Endothelial cell (in vitro differentiated cells): ENCODE data around the gene RRAS2. TPM values are rescaled to one million over a fixed set of nuclear protein-coding genes. Genes with fewer than 3 reads are reported as not detected.

Experiments used
- DNase-seq: peaks from one replicate; pipeline ENCODE4 v3.0.0; 2021; ENCODE audit warnings: low spot score
- H3K27ac Mint-ChIP-seq: one replicate; pipeline ENCODE4 v1.8.0; 2021; ENCODE audit warnings: mixed read lengths, inconsistent platforms; ENCODE audit not compliant: unreplicated experiment
- H3K27me3 Mint-ChIP-seq: one replicate; pipeline ENCODE4 v1.8.0; 2021; ENCODE audit warnings: mild to moderate bottlenecking, moderate library complexity, mixed read lengths, inconsistent platforms; ENCODE audit not compliant: unreplicated experiment
- H3K36me3 Mint-ChIP-seq: one replicate; pipeline ENCODE4 v1.8.0; 2021; ENCODE audit warnings: mild to moderate bottlenecking, low read depth, mixed read lengths, inconsistent platforms; ENCODE audit not compliant: unreplicated experiment
- H3K4me1 Mint-ChIP-seq: one replicate; pipeline ENCODE4 v1.8.0; 2021; ENCODE audit warnings: mild to moderate bottlenecking, mixed read lengths, inconsistent platforms; ENCODE audit not compliant: unreplicated experiment
- H3K4me3 Mint-ChIP-seq: one replicate; pipeline ENCODE4 v1.8.0; 2021; ENCODE audit warnings: mild to moderate bottlenecking, mixed read lengths, inconsistent platforms; ENCODE audit not compliant: unreplicated experiment
- H3K9me3 Mint-ChIP-seq: one replicate; pipeline ENCODE4 v1.8.0; 2021; ENCODE audit warnings: mixed read lengths, inconsistent platforms; ENCODE audit not compliant: unreplicated experiment
- total RNA-seq: library from RNA; stranded (reverse); fragmentation: NEBNext Ultra II Directional; extraction: Animal tissue kit (Norgen Biotek cat#: 25700); gene quantifications from one replicate; pipeline ENCODE4 v1.2.1, GENCODE V29; 2021; ENCODE audit not compliant: unreplicated experiment
- TF ChIP-seq, protein P1 (sequence below): fragments of 200-600 bp; sonication (generic); IDR thresholded peaks from one replicate; pipeline ENCODE4 v1.5.0; 2021; ENCODE audit warnings: antibody characterized with exemption; ENCODE audit not compliant: unreplicated experiment

The RRAS2 gene
- total RNA-seq, 1 donor from 2014 or later = 59.6 TPM

DNA sequence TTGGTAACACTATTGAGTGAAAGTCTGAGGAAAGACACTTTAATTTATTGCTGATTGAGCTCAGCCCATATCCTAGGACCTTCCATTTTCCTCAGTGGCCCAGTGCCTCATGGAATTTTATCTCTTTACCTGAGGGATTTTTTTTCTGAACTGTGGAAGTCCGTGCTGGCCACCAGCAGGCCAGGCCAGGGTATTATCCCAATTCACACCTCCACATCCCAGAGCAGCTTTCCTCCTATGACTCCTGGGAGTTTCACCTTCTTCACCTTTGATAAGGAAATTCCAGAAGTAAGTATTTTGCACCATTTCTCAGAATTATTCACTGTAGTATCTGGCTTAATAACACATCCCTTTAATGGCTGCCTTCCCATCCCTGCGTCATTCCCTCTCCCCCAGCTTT lies 13.0 kb upstream of the RRAS2 start:
- DNase-seq = no peak
- Mint-ChIP-seq H3K4me1 (no peaks in the 10 kb centered on the region), H3K4me3 (no peak overlapping the region), H3K27ac (no peak overlapping the region), H3K27me3 (no peaks in the 10 kb centered on the region), H3K36me3 (no peaks in the 10 kb centered on the region), H3K9me3 (no peaks in the 10 kb centered on the region)
- TF ChIP-seq, protein P1, sequence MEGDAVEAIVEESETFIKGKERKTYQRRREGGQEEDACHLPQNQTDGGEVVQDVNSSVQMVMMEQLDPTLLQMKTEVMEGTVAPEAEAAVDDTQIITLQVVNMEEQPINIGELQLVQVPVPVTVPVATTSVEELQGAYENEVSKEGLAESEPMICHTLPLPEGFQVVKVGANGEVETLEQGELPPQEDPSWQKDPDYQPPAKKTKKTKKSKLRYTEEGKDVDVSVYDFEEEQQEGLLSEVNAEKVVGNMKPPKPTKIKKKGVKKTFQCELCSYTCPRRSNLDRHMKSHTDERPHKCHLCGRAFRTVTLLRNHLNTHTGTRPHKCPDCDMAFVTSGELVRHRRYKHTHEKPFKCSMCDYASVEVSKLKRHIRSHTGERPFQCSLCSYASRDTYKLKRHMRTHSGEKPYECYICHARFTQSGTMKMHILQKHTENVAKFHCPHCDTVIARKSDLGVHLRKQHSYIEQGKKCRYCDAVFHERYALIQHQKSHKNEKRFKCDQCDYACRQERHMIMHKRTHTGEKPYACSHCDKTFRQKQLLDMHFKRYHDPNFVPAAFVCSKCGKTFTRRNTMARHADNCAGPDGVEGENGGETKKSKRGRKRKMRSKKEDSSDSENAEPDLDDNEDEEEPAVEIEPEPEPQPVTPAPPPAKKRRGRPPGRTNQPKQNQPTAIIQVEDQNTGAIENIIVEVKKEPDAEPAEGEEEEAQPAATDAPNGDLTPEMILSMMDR = no peak

GRCh38 chr11:14371249-14371648 lies 12.3 kb upstream of the RRAS2 start:
- Mint-ChIP-seq H3K27ac (no peak overlapping the region), H3K27me3 (no peaks in the 10 kb centered on the region), H3K4me3 (no peak overlapping the region), H3K4me1 (no peaks in the 10 kb centered on the region), H3K9me3 (no peaks in the 10 kb centered on the region), H3K36me3 (no peaks in the 10 kb centered on the region)
- TF ChIP-seq, protein P1 = no peak
- DNase-seq = no peak

DNA sequence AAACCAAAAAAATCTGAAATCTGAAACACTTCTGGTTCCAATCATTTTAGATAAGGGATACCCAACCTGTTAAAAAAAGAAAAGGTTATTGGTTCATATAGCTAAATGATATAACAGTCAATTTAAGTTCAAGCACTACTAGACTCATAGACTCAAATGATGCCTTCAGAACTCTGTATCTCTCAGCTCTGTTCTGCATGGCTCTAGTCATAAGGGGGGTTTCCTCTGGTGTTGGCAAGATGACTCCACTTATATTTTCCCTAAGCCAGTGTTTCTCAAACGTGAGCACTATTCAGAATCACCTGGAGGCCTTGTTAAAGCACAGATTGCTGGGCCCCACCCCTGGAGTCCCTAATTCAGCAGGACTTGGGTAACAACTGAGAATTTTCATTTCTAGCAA lies 11.5 kb upstream of the RRAS2 start:
- H3K9me3 Mint-ChIP-seq = no peaks in the 10 kb centered on the region
- no peak for DNase-seq
- TF ChIP-seq, protein P1 = no peak
- H3K27ac Mint-ChIP-seq = no peak overlapping the region
- H3K4me3 Mint-ChIP-seq = no peak overlapping the region
- H3K27me3 Mint-ChIP-seq = no peaks in the 10 kb centered on the region
- no peaks in the 10 kb centered on the region for H3K36me3 Mint-ChIP-seq
- H3K4me1 Mint-ChIP-seq = no peaks in the 10 kb centered on the region

GRCh38 chr11:14369598-14369997 lies 10.6 kb upstream of the RRAS2 start:
- DNase-seq = no peak
- Mint-ChIP-seq H3K27ac (no peak overlapping the region), H3K27me3 (no peaks in the 10 kb centered on the region), H3K4me3 (no peak overlapping the region), H3K36me3 (no peaks in the 10 kb centered on the region), H3K4me1 (no peaks in the 10 kb centered on the region), H3K9me3 (no peaks in the 10 kb centered on the region)
- TF ChIP-seq, protein P1 = no peak

DNA sequence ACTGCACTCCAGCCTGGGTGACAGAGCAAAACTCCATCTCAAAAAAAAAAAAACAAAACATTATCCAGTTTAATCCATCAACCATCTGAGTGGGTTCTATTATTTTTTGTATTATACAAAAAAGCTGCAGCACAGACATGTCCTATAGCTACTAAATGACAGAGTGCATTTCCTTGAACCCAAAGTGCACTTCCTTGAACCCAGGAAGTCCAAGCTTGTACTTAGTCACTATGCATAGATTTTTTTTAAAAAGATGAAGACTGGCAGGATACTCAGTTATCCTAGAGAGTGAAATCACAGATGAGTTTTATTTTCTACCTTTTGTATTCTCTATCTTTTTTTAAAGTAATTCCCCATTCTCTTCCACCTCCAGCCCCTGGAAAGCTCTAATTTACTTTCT lies 8.0 kb upstream of the RRAS2 start:
- H3K4me3 Mint-ChIP-seq = no peak overlapping the region
- no peak overlapping the region for H3K27ac Mint-ChIP-seq
- no peaks in the 10 kb centered on the region for H3K9me3 Mint-ChIP-seq
- TF ChIP-seq, protein P1 = no peak
- H3K27me3 Mint-ChIP-seq = no peaks in the 10 kb centered on the region
- no peak for DNase-seq
- H3K4me1 Mint-ChIP-seq = no peaks in the 10 kb centered on the region
- no peaks in the 10 kb centered on the region for H3K36me3 Mint-ChIP-seq
